H9 (cell line): ENCODE results near the gene S100A8. TPM values are rescaled to one million over a fixed set of nuclear protein-coding genes. Genes with fewer than 3 reads are reported as not detected.

ENCODE experiments used
- DNase-seq: peaks from one replicate; pipeline ENCODE4 v3.0.0-alpha.2; 2017
- H2AFZ ChIP-seq: one replicate; pipeline ENCODE4 v1.6.1; 2013; ENCODE audit warnings: mild to moderate bottlenecking, low read length, control low read depth, moderate library complexity
- H2AK5ac ChIP-seq: 2 replicates; pipeline ENCODE4 v1.6.1; 2013; ENCODE audit warnings: low read length, control low read depth, mixed read lengths; ENCODE audit not compliant: insufficient read length
- H2BK120ac ChIP-seq: one replicate; pipeline ENCODE4 v1.6.1; 2013; ENCODE audit warnings: low read depth, mild to moderate bottlenecking, low read length, control low read depth, inconsistent platforms; ENCODE audit not compliant: poor library complexity, severe bottlenecking
- H2BK12ac ChIP-seq: 2 replicates; pipeline ENCODE4 v1.6.1; 2013; ENCODE audit warnings: low read length, control low read depth, mixed read lengths, low read depth; ENCODE audit not compliant: insufficient read length
- H2BK15ac ChIP-seq: 2 replicates; pipeline ENCODE4 v1.6.1; 2013; ENCODE audit warnings: low read depth, low read length, control low read depth
- H2BK20ac ChIP-seq: one replicate; pipeline ENCODE4 v1.6.1; 2013; ENCODE audit warnings: low read depth, mild to moderate bottlenecking, low read length, control low read depth, inconsistent platforms; ENCODE audit not compliant: poor library complexity, severe bottlenecking
- H2BK5ac ChIP-seq: 2 replicates; pipeline ENCODE4 v1.6.1; 2013; ENCODE audit warnings: low read length, control low read depth, mixed read lengths; ENCODE audit not compliant: insufficient read length
- H3K14ac ChIP-seq: 2 replicates; pipeline ENCODE4 v1.6.1; 2013; ENCODE audit warnings: low read length, control low read depth; ENCODE audit not compliant: insufficient read depth
- H3K18ac ChIP-seq: 2 replicates; pipeline ENCODE4 v1.6.1; 2013; ENCODE audit warnings: low read depth, mild to moderate bottlenecking, mixed read lengths, low read length, control low read depth; ENCODE audit not compliant: insufficient read length
- H3K23ac ChIP-seq: 2 replicates; pipeline ENCODE4 v1.6.1; 2013; ENCODE audit warnings: low read length, control low read depth, mixed read lengths, low read depth; ENCODE audit not compliant: insufficient read length
- H3K23me2 ChIP-seq: 2 replicates; pipeline ENCODE4 v1.6.1; 2013; ENCODE audit warnings: low read depth, mild to moderate bottlenecking, mixed read lengths, low read length, control low read depth; ENCODE audit not compliant: insufficient read length, poor library complexity, severe bottlenecking
- H3K27ac ChIP-seq: 2 replicates; pipeline ENCODE4 v1.5.1; 2013; ENCODE audit warnings: low read length, control low read depth, mixed read lengths, low read depth; ENCODE audit not compliant: insufficient read length
- H3K27me3 ChIP-seq: 2 replicates; pipeline ENCODE4 v1.6.1; 2013; ENCODE audit warnings: low read length, control low read depth, inconsistent platforms; ENCODE audit not compliant: insufficient read depth
- H3K4ac ChIP-seq: 2 replicates; pipeline ENCODE4 v1.6.1; 2013; ENCODE audit warnings: low read depth, mild to moderate bottlenecking, control low read depth, inconsistent platforms, low read length, moderate library complexity
- H3K4me1 ChIP-seq: 2 replicates; pipeline ENCODE4 v1.6.1; 2013; ENCODE audit warnings: low read length, control low read depth, inconsistent platforms; ENCODE audit not compliant: insufficient read depth
- H3K4me2 ChIP-seq: 2 replicates; pipeline ENCODE4 v1.6.1; 2013; ENCODE audit warnings: low read length, control low read depth, mixed read lengths; ENCODE audit not compliant: insufficient read length, insufficient read depth
- H3K56ac ChIP-seq: 2 replicates; pipeline ENCODE4 v1.6.1; 2013; ENCODE audit warnings: low read depth, mild to moderate bottlenecking, mixed read lengths, low read length, control low read depth; ENCODE audit not compliant: insufficient read length
- H3K79me1 ChIP-seq: 2 replicates; pipeline ENCODE4 v1.6.1; 2013; ENCODE audit warnings: low read depth, mild to moderate bottlenecking, moderate library complexity, low read length, control low read depth, inconsistent platforms; ENCODE audit not compliant: insufficient read depth, poor library complexity, severe bottlenecking
- H3K79me2 ChIP-seq: 2 replicates; pipeline ENCODE4 v1.6.1; 2013; ENCODE audit warnings: low read length, control low read depth, inconsistent platforms; ENCODE audit not compliant: insufficient read depth
- H3K9ac ChIP-seq: 2 replicates; pipeline ENCODE4 v1.6.1; 2013; ENCODE audit warnings: low read length, control low read depth, mixed read lengths; ENCODE audit not compliant: insufficient read length; ENCODE audit errors: extremely low read depth
- H3K9me3 ChIP-seq: one replicate; pipeline ENCODE4 v1.6.1; 2013; ENCODE audit warnings: low read depth, low read length, inconsistent platforms; ENCODE audit not compliant: control insufficient read depth
- H3T11ph ChIP-seq: one replicate; pipeline ENCODE4 v1.6.1; 2013; ENCODE audit warnings: mild to moderate bottlenecking, low read length, control low read depth, inconsistent platforms
- H4K20me1 ChIP-seq: one replicate; pipeline ENCODE4 v1.6.1; 2013; ENCODE audit not compliant: control insufficient read depth, insufficient read length, insufficient read depth
- H4K5ac ChIP-seq: 2 replicates; pipeline ENCODE4 v1.6.1; 2013; ENCODE audit warnings: low read depth, mild to moderate bottlenecking, mixed read lengths, low read length, control low read depth; ENCODE audit not compliant: insufficient read length
- H4K8ac ChIP-seq: replicated peaks from 2 replicates; pipeline ENCODE4 v1.6.1; 2013; ENCODE audit warnings: low read length, control low read depth, mixed read lengths, low read depth; ENCODE audit not compliant: insufficient read length
- H4K91ac ChIP-seq: 2 replicates; pipeline ENCODE4 v1.6.1; 2013; ENCODE audit warnings: low read depth, mild to moderate bottlenecking, moderate library complexity, mixed read lengths, low read length, control low read depth; ENCODE audit not compliant: insufficient read length
- H3K27ac Mint-ChIP-seq, 3 experiments: 2 replicates in 2 of 3; 3 replicates in 1 of 3; pipeline ENCODE4 v1.8.0; 2020 to 2021; ENCODE audit warnings: mixed read lengths in 3 of 3, mild to moderate bottlenecking in 1 of 3, moderate library complexity in 1 of 3
- H3K27me3 Mint-ChIP-seq: 2 replicates; pipeline ENCODE4 v1.8.0; 2021; ENCODE audit warnings: low read depth, mild to moderate bottlenecking, moderate library complexity, mixed read lengths
- H3K36me3 Mint-ChIP-seq, 3 experiments: 2 replicates in 2 of 3; 3 replicates in 1 of 3; pipeline ENCODE4 v1.8.0; 2020 to 2021; ENCODE audit warnings: low read depth in 3 of 3, mixed read lengths in 3 of 3; ENCODE audit not compliant: insufficient read depth in 1 of 3
- H3K4me1 Mint-ChIP-seq, 2 experiments: 2 replicates each; pipeline ENCODE4 v1.8.0; 2020; ENCODE audit warnings: mixed read lengths in 2 of 2
- H3K4me3 Mint-ChIP-seq, 2 experiments: 2 replicates in 1 of 2; 3 replicates in 1 of 2; pipeline ENCODE4 v1.8.0; 2020 to 2021; ENCODE audit warnings: mild to moderate bottlenecking in 2 of 2, mixed read lengths in 2 of 2, moderate library complexity in 1 of 2
- H3K9me3 Mint-ChIP-seq, 2 experiments: 2 replicates in 1 of 2; 3 replicates in 1 of 2; pipeline ENCODE4 v1.8.0; 2020; ENCODE audit warnings: mild to moderate bottlenecking in 2 of 2, mixed read lengths in 2 of 2, moderate library complexity in 1 of 2
- CTCF ChIP-seq: fragments of 200-600 bp; sonication (generic); conservative IDR thresholded peaks from 3 replicates; pipeline ENCODE4 v1.8.0; 2021; ENCODE audit warnings: antibody characterized with exemption, mild to moderate bottlenecking
- WGBS: extraction: QIAGEN DNeasy Blood & Tissue Kit; methylation state at CpG from one replicate; pipeline ENCODE4 v1.1.7; 2013; ENCODE audit warnings: missing lambda C conversion rate, low lambda C conversion rate, mixed read lengths; ENCODE audit not compliant: insufficient read length; ENCODE audit errors: extremely low coverage; 5-methylcytosine and 5-hydroxymethylcytosine counted together
- total RNA-seq: library from RNA; stranded (reverse); gene quantifications from 2 replicates; pipeline ENCODE4 v1.2.1, GENCODE V29; 2021

Gene S100A8
- total RNA-seq, 1 experiment from 2014 or later: not detected

GRCh38 chr1:153434746-153435455, 44.0 kb upstream of the S100A8 start:
- H3K23ac ChIP-seq: no peak overlapping the region
- no peak overlapping the region for H4K8ac ChIP-seq
- H3K9me3 ChIP-seq: no peaks in the 10 kb centered on the region
- no peak overlapping the region for H2BK5ac ChIP-seq
- no peak overlapping the region for H3K4ac ChIP-seq
- no peaks in the 10 kb centered on the region for H3K4me1 ChIP-seq
- no peak overlapping the region for H3K56ac ChIP-seq
- no peak overlapping the region for H2BK120ac ChIP-seq
- no peaks in the 10 kb centered on the region for H4K20me1 ChIP-seq
- no CpG with 5 or more reads among the region's 11 CpGs for WGBS
- Mint-ChIP-seq H3K27ac (no peak overlapping the region), H3K27me3 (peaks cover 8% of the 10 kb centered on the region), H3K4me1 (no peaks in the 10 kb centered on the region), H3K4me3 (no peak overlapping the region), H3K9me3 (peaks cover 0 to 3% of the 10 kb centered on the region in 2 experiments; a peak in 1 of 5 replicates), H3K36me3 (no peaks in the 10 kb centered on the region)
- TF ChIP-seq CTCF: no peak
- H2BK20ac ChIP-seq: no peak overlapping the region
- no peak overlapping the region for H3K18ac ChIP-seq
- H2AFZ ChIP-seq: no peak overlapping the region
- H3K79me2 ChIP-seq: no peaks in the 10 kb centered on the region
- DNase-seq: no peak
- H3K27ac ChIP-seq: no peak overlapping the region
- no peak overlapping the region for H4K5ac ChIP-seq
- H3K14ac ChIP-seq: no peak overlapping the region
- H3K4me2 ChIP-seq: no peak overlapping the region
- H2BK15ac ChIP-seq: no peak overlapping the region
- H3T11ph ChIP-seq: no peak overlapping the region
- H3K79me1 ChIP-seq: no peaks in the 10 kb centered on the region
- H2AK5ac ChIP-seq: no peak overlapping the region
- no peaks in the 10 kb centered on the region for H3K23me2 ChIP-seq
- H2BK12ac ChIP-seq: no peak overlapping the region
- H3K9ac ChIP-seq: no peak overlapping the region
- H3K27me3 ChIP-seq: no peaks in the 10 kb centered on the region
- no peak overlapping the region for H4K91ac ChIP-seq
